ENCODE measurements around the gene NTSR1.
"Not testable (repeated sequence)": the region's sequence is repeated elsewhere in the genome, so short reads cannot be mapped to it uniquely, and the experiment has no call there.

NTSR1 gene

GRCh38 chr20:62675156-62675876 is 33.3 kb upstream of the NTSR1 start:
- DNase-seq = no peak

GRCh38 chr20:62675877-62676260 is 32.8 kb upstream of the NTSR1 start:
- DNase-seq = no peak

- DNase-seq = no peak
These were observed 31.7 kb upstream of the NTSR1 start for GRCh38 chr20:62676976-62677375.

- no peak for DNase-seq
These were observed 31.0 kb upstream of the NTSR1 start for GRCh38 chr20:62677678-62678077.

- no peak for DNase-seq
These were observed 30.1 kb upstream of the NTSR1 start for GRCh38 chr20:62678553-62678952.

- no peak for DNase-seq
These were observed 28.6 kb upstream of the NTSR1 start for GRCh38 chr20:62679978-62680589.

- no peak for DNase-seq
These were observed 25.6 kb upstream of the NTSR1 start for GRCh38 chr20:62682912-62683517.

- not testable (repeated sequence) for DNase-seq
These were observed 24.8 kb upstream of the NTSR1 start for GRCh38 chr20:62683660-62684322.

- no peak for DNase-seq
These were observed 23.7 kb upstream of the NTSR1 start for GRCh38 chr20:62684981-62685380.

GRCh38 chr20:62685781-62686555 is 22.7 kb upstream of the NTSR1 start:
- DNase-seq = no peak

- no peak for DNase-seq
These were observed 21.5 kb upstream of the NTSR1 start for GRCh38 chr20:62686869-62687830.

- DNase-seq = no peak
These were observed 20.6 kb upstream of the NTSR1 start for GRCh38 chr20:62688083-62688482.

- DNase-seq = no peak
These were observed 19.7 kb upstream of the NTSR1 start for GRCh38 chr20:62688855-62689460.

- DNase-seq = no peak
These were observed 18.8 kb upstream of the NTSR1 start for GRCh38 chr20:62689861-62690260.

- DNase-seq = no peak
These were observed 18.3 kb upstream of the NTSR1 start for GRCh38 chr20:62690261-62690820.

- no peak for DNase-seq
These were observed 17.1 kb upstream of the NTSR1 start for GRCh38 chr20:62691487-62691886.

- DNase-seq = no peak
These were observed 16.5 kb upstream of the NTSR1 start for GRCh38 chr20:62692176-62692575.

- DNase-seq = no peak
These were observed 15.7 kb upstream of the NTSR1 start for GRCh38 chr20:62692801-62693523.

GRCh38 chr20:62693524-62693922 is 15.1 kb upstream of the NTSR1 start:
- no peak for DNase-seq

- no peak for DNase-seq
These were observed 14.5 kb upstream of the NTSR1 start for GRCh38 chr20:62694106-62694505.

Data from NK-92 treated with Interleukin-12 subunit alpha and Interleukin-12 subunit beta, amount 100 ng/mL, for 24 hours (cell line).